GM20431 (cell line): Measurements from ENCODE around the gene PAQR3.

Experiments used
- in situ Hi-C: fragments of 300-500 bp; cut with MseI, MboI; formaldehyde crosslinking; loops from one replicate; pipeline ENCODE4 v1.15.0; 2020; ENCODE audit warnings: low sequenced_read_pairs; ENCODE audit not compliant: unreplicated experiment

PAQR3 gene

DNA sequence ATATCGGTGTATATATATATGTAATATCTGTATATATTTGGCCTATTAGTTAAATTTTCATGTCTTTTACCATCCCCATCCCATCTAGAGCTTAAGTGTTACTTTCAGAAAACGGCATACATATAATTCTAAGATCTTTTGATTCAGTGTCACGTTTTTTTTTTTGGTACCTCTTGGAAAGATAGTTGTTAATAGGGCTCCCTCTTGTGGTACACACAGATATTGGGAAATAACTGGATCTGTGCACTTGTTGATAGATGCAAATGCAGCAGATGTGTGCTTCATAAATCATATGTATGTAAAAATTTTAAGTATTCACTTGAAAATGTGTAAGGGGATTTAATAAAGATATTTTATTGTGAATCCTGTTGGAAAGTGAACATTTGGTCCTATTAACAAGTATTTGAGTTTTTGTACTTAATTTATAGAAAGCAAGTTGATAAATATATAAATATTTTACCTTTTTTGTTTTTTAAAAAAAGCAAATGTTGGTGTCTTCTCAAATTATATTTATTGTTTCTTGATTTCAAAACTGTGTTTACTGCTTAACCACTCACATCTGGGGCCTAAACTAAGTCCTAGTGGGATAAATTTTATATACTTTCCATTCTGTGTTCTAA is 74.7 kb downstream of the PAQR3 start:
- in situ Hi-C loops = loop anchor here (10.0 to 25.0 kb wide), 2 partner anchors 250 to 902 kb away; no protein-coding TSS in a partner anchor

DNA sequence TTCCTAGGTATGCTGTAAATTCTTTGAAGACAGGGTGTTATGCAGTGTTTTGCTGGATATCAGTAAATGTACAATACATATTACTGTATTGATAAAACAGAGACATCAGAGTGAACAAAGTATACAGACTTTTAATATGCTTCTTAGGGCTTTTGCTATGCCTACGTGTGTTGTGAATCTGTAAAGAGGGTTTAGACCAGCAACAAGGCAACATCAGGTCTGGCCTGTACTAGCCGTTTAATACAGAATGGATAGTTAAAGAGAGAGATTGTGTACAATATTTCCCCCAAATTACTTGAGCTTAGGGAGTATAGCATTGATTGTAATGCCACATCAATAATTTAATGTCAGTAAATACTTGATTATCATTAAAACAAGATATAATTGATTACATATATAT is 75.2 kb downstream of the PAQR3 start:
- in situ Hi-C loops = loop anchor here (10.0 to 25.0 kb wide), 2 partner anchors 249 to 902 kb away; no protein-coding TSS in a partner anchor

DNA sequence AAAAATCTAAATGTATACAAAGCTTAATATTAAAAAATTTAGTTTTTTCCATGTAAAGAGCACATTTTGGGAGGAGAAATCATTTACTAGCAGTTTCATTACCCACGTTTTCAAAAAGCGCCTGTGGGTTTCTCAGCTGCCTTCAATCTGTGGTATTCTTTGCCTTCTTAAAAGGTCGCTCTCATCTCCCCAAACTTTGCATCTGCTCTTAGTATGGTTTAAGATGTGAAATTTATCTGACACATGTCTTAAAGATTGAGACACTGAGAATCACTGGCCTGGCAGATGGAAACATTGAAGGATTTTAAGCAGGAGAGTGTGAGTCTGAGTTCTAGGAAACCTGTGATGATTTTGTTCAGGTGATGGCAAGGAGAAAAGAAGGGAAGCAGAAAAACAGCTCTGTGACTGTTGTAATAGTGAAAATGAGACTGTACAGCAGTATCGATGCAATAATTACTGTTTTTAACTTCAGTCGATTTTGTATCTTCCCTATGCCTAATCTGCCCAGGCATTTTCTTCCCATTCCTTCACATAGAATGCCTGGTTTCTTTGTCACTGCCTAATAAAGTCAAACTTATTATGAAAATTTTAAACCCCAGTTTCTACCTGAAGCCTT is 75.9 kb downstream of the PAQR3 start:
- in situ Hi-C loops = loop anchor here (10.0 to 25.0 kb wide), 2 partner anchors 249 to 901 kb away; no protein-coding TSS in a partner anchor

DNA sequence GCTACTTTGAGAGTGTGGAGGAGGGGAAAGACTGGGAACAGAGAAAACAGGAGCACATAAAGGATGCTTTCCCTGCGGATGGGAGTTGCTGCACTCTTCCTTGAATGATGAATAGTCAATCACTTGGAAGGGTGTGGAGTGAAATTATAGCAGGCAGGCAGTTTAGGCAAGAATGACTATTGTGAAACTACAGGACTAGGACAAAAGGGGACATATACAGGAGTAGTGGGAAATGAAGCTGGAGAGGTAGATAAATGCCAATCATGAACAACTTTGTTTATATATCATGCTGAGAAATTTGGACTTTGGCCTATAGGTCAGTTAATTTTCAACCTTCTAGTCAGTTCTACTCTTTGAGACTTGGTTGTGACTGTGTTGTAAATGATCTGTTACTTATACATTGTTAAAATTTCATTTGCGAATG is 76.9 kb downstream of the PAQR3 start:
- in situ Hi-C loops = loop anchor here (10.0 to 25.0 kb wide), 2 partner anchors 248 to 900 kb away; no protein-coding TSS in a partner anchor
